Measurements from ENCODE around the gene PAWR. TPM values are rescaled to one million over a fixed set of nuclear protein-coding genes. Genes with fewer than 3 reads are reported as not detected.
A peak's percentile ranks its signal among the peaks of the same experiment; 100 is the strongest.

Gene PAWR
- polyA plus RNA-seq, 1 donor (not counting 4 experiments of a cell fraction or from before 2014, with no cell fraction given) = 41.1 TPM

DNA sequence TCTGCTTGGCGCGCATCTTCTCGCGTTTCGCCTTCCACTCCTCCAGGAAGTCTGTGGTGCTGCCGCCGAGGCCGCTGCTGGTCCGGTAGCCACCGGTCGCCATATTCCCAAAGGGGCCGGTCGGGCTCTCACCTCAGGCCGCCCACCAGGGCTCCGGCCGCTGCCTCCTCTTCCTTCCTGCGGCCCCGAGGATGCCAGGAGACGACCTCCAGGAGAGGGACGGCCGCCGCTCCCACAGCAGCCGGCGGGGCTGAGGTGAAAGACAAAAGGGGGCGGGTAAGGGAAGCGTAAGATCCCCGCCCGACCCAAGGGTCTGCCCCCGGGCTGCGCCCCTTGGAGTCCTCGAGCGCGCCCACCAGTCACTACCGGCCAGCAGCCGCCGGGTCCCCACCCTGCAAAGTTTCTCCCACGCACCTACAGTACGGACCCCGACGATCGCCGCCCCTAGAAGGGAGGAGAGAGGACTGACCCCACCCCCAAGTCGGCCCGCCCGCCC, 574 bp downstream of the PAWR start:
- peaks cover 38% of the 10 kb centered on the region for H3K4me1 ChIP-seq (ENCODE audit: control insufficient read depth, extremely low read depth, insufficient read depth, low read length)
- DNase-seq (ENCODE audit: low read depth, low spot score) (no peak), FAIRE-seq (no peak)
- peaks cover 50% of the 10 kb centered on the region for H3K79me2 ChIP-seq (ENCODE audit: control insufficient read depth, insufficient read depth, low read length)
- H3K27me3 ChIP-seq (ENCODE audit: control insufficient read depth, extremely low read depth, insufficient read depth, low read length) = no peaks in the 10 kb centered on the region
- H3K9ac ChIP-seq (ENCODE audit: control insufficient read depth, extremely low read depth, insufficient read depth, low read length) = peak overlapping the region; percentile 94
- peak overlapping the region; percentile 99 for H3K27ac ChIP-seq (ENCODE audit: control insufficient read depth, insufficient read depth, low read length)
- no peaks in the 10 kb centered on the region for H3K9me3 ChIP-seq (ENCODE audit: control insufficient read depth, low read depth, low read length)
- H2AFZ ChIP-seq (ENCODE audit: control insufficient read depth, low read length) = no peak overlapping the region
- no peaks in the 10 kb centered on the region for H3K9me1 ChIP-seq (ENCODE audit: control insufficient read depth, extremely low read depth, insufficient read depth, low read length)
- dilution Hi-C loops (cut with MboI; ENCODE audit: extremely low pct_ligation_motif_present, low sequenced_read_pairs) = no loop called here
- H3K36me3 ChIP-seq (ENCODE audit: control insufficient read depth in 2 of 2, extremely low read depth in 1 of 2, insufficient read depth in 2 of 2, low read length in 2 of 2) = peaks cover 0 to 2% of the 10 kb centered on the region in 2 experiments
- H3K4me3 ChIP-seq (ENCODE audit: control insufficient read depth in 2 of 3, extremely low read depth in 1 of 3, insufficient read depth in 2 of 3, low read depth in 1 of 3, low read length in 3 of 3) = peak overlapping the region; percentile 80 to 97 (median 92)
- H3K4me2 ChIP-seq (ENCODE audit: control insufficient read depth, extremely low read depth, insufficient read depth, low read depth, low read length) = peak overlapping the region; percentile 89
- TF ChIP-seq, protein P1, sequence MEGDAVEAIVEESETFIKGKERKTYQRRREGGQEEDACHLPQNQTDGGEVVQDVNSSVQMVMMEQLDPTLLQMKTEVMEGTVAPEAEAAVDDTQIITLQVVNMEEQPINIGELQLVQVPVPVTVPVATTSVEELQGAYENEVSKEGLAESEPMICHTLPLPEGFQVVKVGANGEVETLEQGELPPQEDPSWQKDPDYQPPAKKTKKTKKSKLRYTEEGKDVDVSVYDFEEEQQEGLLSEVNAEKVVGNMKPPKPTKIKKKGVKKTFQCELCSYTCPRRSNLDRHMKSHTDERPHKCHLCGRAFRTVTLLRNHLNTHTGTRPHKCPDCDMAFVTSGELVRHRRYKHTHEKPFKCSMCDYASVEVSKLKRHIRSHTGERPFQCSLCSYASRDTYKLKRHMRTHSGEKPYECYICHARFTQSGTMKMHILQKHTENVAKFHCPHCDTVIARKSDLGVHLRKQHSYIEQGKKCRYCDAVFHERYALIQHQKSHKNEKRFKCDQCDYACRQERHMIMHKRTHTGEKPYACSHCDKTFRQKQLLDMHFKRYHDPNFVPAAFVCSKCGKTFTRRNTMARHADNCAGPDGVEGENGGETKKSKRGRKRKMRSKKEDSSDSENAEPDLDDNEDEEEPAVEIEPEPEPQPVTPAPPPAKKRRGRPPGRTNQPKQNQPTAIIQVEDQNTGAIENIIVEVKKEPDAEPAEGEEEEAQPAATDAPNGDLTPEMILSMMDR (optimal IDR thresholded peaks at IDR 0.05 in 1 of 3, IDR thresholded peaks at IDR 0.05 in 1 of 3, conservative IDR thresholded peaks at IDR 0.05 in 1 of 3; ENCODE audit: extremely low read depth in 1 of 3, insufficient read depth in 2 of 3, low read length in 3 of 3) = no peak
- TF ChIP-seq EZH2 (IDR thresholded peaks at IDR 0.05; ENCODE audit: low read length) = no peak
- H4K20me1 ChIP-seq (ENCODE audit: control insufficient read depth, extremely low read depth, insufficient read depth, low read length) = no peaks in the 10 kb centered on the region

DNA sequence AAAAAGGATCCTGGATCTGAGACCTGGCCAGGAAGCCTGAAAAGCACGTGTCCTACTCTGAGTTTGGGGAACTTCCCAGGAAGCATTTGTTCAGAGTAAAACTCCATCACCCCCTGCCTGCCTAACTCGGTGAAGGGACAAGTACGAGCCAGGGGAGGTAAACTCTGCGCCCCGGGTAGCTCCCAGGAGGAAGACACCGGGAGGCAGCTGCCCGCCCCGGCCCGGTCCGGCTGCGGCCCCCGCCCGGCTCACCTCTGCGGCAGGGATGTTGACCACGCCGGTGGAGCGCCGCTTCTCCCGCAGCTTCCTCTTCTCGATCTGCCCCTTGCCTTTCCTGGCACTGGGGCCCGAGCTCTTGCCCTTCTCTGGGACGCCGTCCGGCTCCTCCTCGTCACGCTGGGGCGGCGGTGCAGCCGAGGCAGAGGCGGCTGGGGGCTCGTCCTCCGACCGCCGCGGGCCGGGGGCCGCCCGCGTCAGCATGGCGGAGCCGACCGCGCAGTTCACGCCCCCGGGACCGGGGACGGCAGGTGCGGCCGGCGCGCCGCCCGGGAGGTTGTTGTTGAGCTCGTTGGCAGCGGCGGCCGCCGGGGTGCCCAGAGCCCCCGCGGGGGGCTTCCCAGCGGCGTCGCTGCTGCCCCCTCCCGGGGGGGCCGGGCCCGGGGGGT, 1.2 kb downstream of the PAWR start:
- FAIRE-seq (peak; percentile 78), DNase-seq (ENCODE audit: low read depth, low spot score) (no peak)
- no peaks in the 10 kb centered on the region for H3K27me3 ChIP-seq (ENCODE audit: control insufficient read depth, extremely low read depth, insufficient read depth, low read length)
- H4K20me1 ChIP-seq (ENCODE audit: control insufficient read depth, extremely low read depth, insufficient read depth, low read length) = peaks cover 3% of the 10 kb centered on the region
- H3K4me2 ChIP-seq (ENCODE audit: control insufficient read depth, extremely low read depth, insufficient read depth, low read depth, low read length) = peak overlapping the region; percentile 89
- peak overlapping the region; percentile 99 for H3K27ac ChIP-seq (ENCODE audit: control insufficient read depth, insufficient read depth, low read length)
- peaks cover 0 to 2% of the 10 kb centered on the region in 2 experiments for H3K36me3 ChIP-seq (ENCODE audit: control insufficient read depth in 2 of 2, extremely low read depth in 1 of 2, insufficient read depth in 2 of 2, low read length in 2 of 2)
- H3K9me1 ChIP-seq (ENCODE audit: control insufficient read depth, extremely low read depth, insufficient read depth, low read length) = no peaks in the 10 kb centered on the region
- dilution Hi-C loops (cut with MboI; ENCODE audit: extremely low pct_ligation_motif_present, low sequenced_read_pairs) = no loop called here
- peaks cover 43% of the 10 kb centered on the region for H3K4me1 ChIP-seq (ENCODE audit: control insufficient read depth, extremely low read depth, insufficient read depth, low read length)
- H3K9me3 ChIP-seq (ENCODE audit: control insufficient read depth, low read depth, low read length) = no peaks in the 10 kb centered on the region
- TF ChIP-seq, protein P1 (optimal IDR thresholded peaks at IDR 0.05 in 1 of 3, IDR thresholded peaks at IDR 0.05 in 1 of 3, conservative IDR thresholded peaks at IDR 0.05 in 1 of 3; ENCODE audit: extremely low read depth in 1 of 3, insufficient read depth in 2 of 3, low read length in 3 of 3) = no peak
- no peak for TF ChIP-seq EZH2 (IDR thresholded peaks at IDR 0.05; ENCODE audit: low read length)
- peak overlapping the region; percentile 80 to 97 (median 92) for H3K4me3 ChIP-seq (ENCODE audit: control insufficient read depth in 2 of 3, extremely low read depth in 1 of 3, insufficient read depth in 2 of 3, low read depth in 1 of 3, low read length in 3 of 3)
- peak overlapping the region; percentile 94 for H3K9ac ChIP-seq (ENCODE audit: control insufficient read depth, extremely low read depth, insufficient read depth, low read length)
- no peak overlapping the region for H2AFZ ChIP-seq (ENCODE audit: control insufficient read depth, low read length)
- H3K79me2 ChIP-seq (ENCODE audit: control insufficient read depth, insufficient read depth, low read length) = peaks cover 55% of the 10 kb centered on the region
